CD14-positive monocyte (primary cell): ENCODE results near the gene SERPINA3. TPM values are rescaled to one million over a fixed set of nuclear protein-coding genes. Genes with fewer than 3 reads are reported as not detected.

Experiments
- DNase-seq, 3 donors: peaks; one replicate each; pipeline ENCODE4 v3.0.0-alpha.2; 2011 to 2022
- H2AFZ ChIP-seq: 2 replicates; pipeline ENCODE4 v1.6.0; 2012; ENCODE audit warnings: mild to moderate bottlenecking, low read depth, low read length, inconsistent platforms; ENCODE audit not compliant: insufficient read depth, poor library complexity, severe bottlenecking
- H3K27ac ChIP-seq, 2 donors: 1 replicate in 1 of 2; 2 replicates in 1 of 2; pipeline ENCODE4 v1.5.1; 2012 to 2013; ENCODE audit warnings: low read length in 2 of 2, control low read depth in 1 of 2, inconsistent platforms in 1 of 2, low read depth in 1 of 2, mild to moderate bottlenecking in 1 of 2
- H3K27me3 ChIP-seq, 2 donors: one replicate each; pipeline versions ENCODE4 v1.6.0 to v1.6.1; 2011 to 2013; ENCODE audit warnings: low read length in 2 of 2; ENCODE audit not compliant: control insufficient read depth in 2 of 2, insufficient read depth in 2 of 2
- H3K36me3 ChIP-seq, 2 donors: replicated peaks in 1 of 2; 1 replicate in 1 of 2; 2 replicates in 1 of 2; pipeline versions ENCODE4 v1.5.1 to v1.6.1; 2012 to 2013; ENCODE audit warnings: low read length in 2 of 2, control low read depth in 1 of 2, inconsistent platforms in 1 of 2, mild to moderate bottlenecking in 1 of 2; ENCODE audit not compliant: insufficient read depth in 2 of 2, control insufficient read depth in 1 of 2
- H3K4me1 ChIP-seq, 2 donors: 1 replicate in 1 of 2; 2 replicates in 1 of 2; pipeline versions ENCODE4 v1.5.1 to v1.6.1; 2012 to 2013; ENCODE audit warnings: low read length in 2 of 2, control low read depth in 1 of 2, inconsistent platforms in 1 of 2, mild to moderate bottlenecking in 1 of 2, moderate library complexity in 1 of 2; ENCODE audit not compliant: insufficient read depth in 2 of 2, control insufficient read depth in 1 of 2
- H3K4me2 ChIP-seq: replicated peaks from 2 replicates; pipeline ENCODE3; 2012; ENCODE audit warnings: low read length, moderate library complexity, mild to moderate bottlenecking; ENCODE audit not compliant: poor library complexity, severe bottlenecking; ENCODE audit errors: extremely low read depth
- H3K4me3 ChIP-seq, 3 experiments: fragments of 200-600 bp in 1 of 3; sonication (generic) in 1 of 3; replicated peaks in 1 of 3; 1 replicate in 2 of 3; 2 replicates in 1 of 3; pipeline ENCODE4 v1.5.1; 2011 to 2013; ENCODE audit warnings: low read length in 3 of 3, mild to moderate bottlenecking in 3 of 3, control low read depth in 2 of 3, low read depth in 2 of 3, inconsistent platforms in 1 of 3, moderate library complexity in 1 of 3
- H3K79me2 ChIP-seq: 2 replicates; pipeline ENCODE4 v1.6.0; 2012; ENCODE audit warnings: mild to moderate bottlenecking, control low read depth, inconsistent platforms, low read length, moderate library complexity; ENCODE audit not compliant: insufficient read depth
- H3K9ac ChIP-seq: 2 replicates; pipeline ENCODE4 v1.6.0; 2017; ENCODE audit warnings: low read length, mild to moderate bottlenecking; ENCODE audit not compliant: insufficient read depth, poor library complexity, severe bottlenecking
- H3K9me3 ChIP-seq, 2 donors: replicated peaks in 1 of 2; 1 replicate in 1 of 2; 2 replicates in 1 of 2; pipeline versions ENCODE4 v1.5.1 to v1.6.1; 2012 to 2013; ENCODE audit warnings: low read length in 2 of 2, control low read depth in 1 of 2; ENCODE audit not compliant: control insufficient read depth in 1 of 2, insufficient read depth in 1 of 2
- H4K20me1 ChIP-seq: 2 replicates; pipeline ENCODE4 v1.6.0; 2012; ENCODE audit warnings: mild to moderate bottlenecking, low read length, control low read depth, moderate library complexity; ENCODE audit not compliant: insufficient read depth
- H3K27ac Mint-ChIP-seq, 7 donors: one replicate each; pipeline ENCODE4 v1.8.0; 2020; ENCODE audit warnings: mild to moderate bottlenecking in 7 of 7, mixed read lengths in 7 of 7, moderate library complexity in 6 of 7, inconsistent platforms in 2 of 7
- H3K27me3 Mint-ChIP-seq, 3 donors: one replicate each; pipeline ENCODE4 v1.8.0; 2021 to 2022; ENCODE audit warnings: low read depth in 3 of 3, mild to moderate bottlenecking in 3 of 3, mixed read lengths in 3 of 3, moderate library complexity in 3 of 3, inconsistent platforms in 1 of 3
- H3K36me3 Mint-ChIP-seq, 2 donors: one replicate each; pipeline ENCODE4 v1.8.0; 2020; ENCODE audit warnings: mixed read lengths in 2 of 2, inconsistent platforms in 1 of 2, mild to moderate bottlenecking in 1 of 2
- H3K4me1 Mint-ChIP-seq: one replicate; pipeline ENCODE4 v1.8.0; 2020; ENCODE audit warnings: mild to moderate bottlenecking, mixed read lengths
- H3K4me3 Mint-ChIP-seq, 2 donors: one replicate each; pipeline ENCODE4 v1.8.0; 2020; ENCODE audit warnings: mild to moderate bottlenecking in 2 of 2, mixed read lengths in 2 of 2, moderate library complexity in 1 of 2
- H3K9me3 Mint-ChIP-seq, 7 donors: one replicate each; pipeline ENCODE4 v1.8.0; 2020 to 2022; ENCODE audit warnings: mixed read lengths in 7 of 7, mild to moderate bottlenecking in 6 of 7, moderate library complexity in 6 of 7, inconsistent platforms in 2 of 7
- WGBS: methylation state at CpG from one replicate; pipeline ENCODE4 v1.1.5; 2013; ENCODE audit warnings: missing lambda C conversion rate; ENCODE audit not compliant: insufficient coverage; 5-methylcytosine and 5-hydroxymethylcytosine counted together
- intact Hi-C, 2 donors: fragments of 100-400 bp; cut with micrococcal nuclease; formaldehyde crosslinking; loops; one replicate each; pipeline versions ENCODE4 v1.15.0 to v1.15.1; 2023
- polyA plus RNA-seq, 3 donors: library from polyadenylated mRNA; depleted of rRNA in 1 of 3; unstranded in 2 of 3; stranded (reverse) in 1 of 3; fragments of 300-500 nt in 2 of 3; fragments of >200 nt in 1 of 3; fragmentation: Illumina TruSeq in 2 of 3; gene quantifications; 1 replicate in 2 of 3; 2 replicates in 1 of 3; pipeline ENCODE4 v1.2.3, GENCODE V29; 2012 to 2021
- TF ChIP-seq, protein P1 (sequence below): fragments of 200-600 bp; IDR thresholded peaks from one replicate; pipeline ENCODE4 v1.8.0; 2022; ENCODE audit warnings: antibody characterized with exemption, mild to moderate bottlenecking

The SERPINA3 gene
- polyA plus RNA-seq, 3 donors: not detected

DNA sequence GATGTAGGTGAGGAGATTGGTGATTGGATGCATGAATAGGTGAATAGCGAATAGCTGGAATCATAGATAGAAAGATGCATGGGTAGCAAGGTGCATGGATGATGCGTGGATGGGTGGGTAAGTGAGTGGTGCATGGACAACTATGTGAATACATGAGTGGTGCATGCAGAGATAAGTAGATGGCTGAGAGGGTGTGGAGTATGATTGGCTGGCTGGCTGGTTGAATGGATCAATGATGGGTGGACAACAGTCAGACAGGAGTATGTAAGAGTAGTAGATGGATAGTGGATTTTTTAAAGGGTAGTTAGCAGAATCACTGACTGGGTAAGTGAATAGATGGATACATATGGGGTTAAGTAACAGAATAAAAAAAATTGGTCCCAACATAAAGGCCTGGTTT lies 33.9 kb downstream of the SERPINA3 start:
- Histone ChIP-seq H3K79me2 (no peaks in the 10 kb centered on the region), H3K9me3 (peaks cover 20 to 27% of the 10 kb centered on the region in 2 donors), H3K4me3 (no peak overlapping the region), H3K27ac (no peak overlapping the region), H3K4me1 (no peaks in the 10 kb centered on the region), H3K27me3 (no peaks in the 10 kb centered on the region), H3K9ac (no peak overlapping the region), H4K20me1 (no peaks in the 10 kb centered on the region), H2AFZ (no peak overlapping the region), H3K4me2 (no peak overlapping the region), H3K36me3 (no peaks in the 10 kb centered on the region)
- Mint-ChIP-seq H3K4me3 (peak overlapping the region in 1 of 2 donors; percentile 2), H3K27ac (no peak overlapping the region), H3K27me3 (peaks cover 1 to 5% (median 5%) of the 10 kb centered on the region in 3 donors), H3K4me1 (no peaks in the 10 kb centered on the region), H3K9me3 (peaks cover 3 to 22% (median 16%) of the 10 kb centered on the region in 7 donors), H3K36me3 (no peaks in the 10 kb centered on the region)
- TF ChIP-seq, protein P1, sequence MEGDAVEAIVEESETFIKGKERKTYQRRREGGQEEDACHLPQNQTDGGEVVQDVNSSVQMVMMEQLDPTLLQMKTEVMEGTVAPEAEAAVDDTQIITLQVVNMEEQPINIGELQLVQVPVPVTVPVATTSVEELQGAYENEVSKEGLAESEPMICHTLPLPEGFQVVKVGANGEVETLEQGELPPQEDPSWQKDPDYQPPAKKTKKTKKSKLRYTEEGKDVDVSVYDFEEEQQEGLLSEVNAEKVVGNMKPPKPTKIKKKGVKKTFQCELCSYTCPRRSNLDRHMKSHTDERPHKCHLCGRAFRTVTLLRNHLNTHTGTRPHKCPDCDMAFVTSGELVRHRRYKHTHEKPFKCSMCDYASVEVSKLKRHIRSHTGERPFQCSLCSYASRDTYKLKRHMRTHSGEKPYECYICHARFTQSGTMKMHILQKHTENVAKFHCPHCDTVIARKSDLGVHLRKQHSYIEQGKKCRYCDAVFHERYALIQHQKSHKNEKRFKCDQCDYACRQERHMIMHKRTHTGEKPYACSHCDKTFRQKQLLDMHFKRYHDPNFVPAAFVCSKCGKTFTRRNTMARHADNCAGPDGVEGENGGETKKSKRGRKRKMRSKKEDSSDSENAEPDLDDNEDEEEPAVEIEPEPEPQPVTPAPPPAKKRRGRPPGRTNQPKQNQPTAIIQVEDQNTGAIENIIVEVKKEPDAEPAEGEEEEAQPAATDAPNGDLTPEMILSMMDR: no peak
- WGBS: 93% methylated on average over 2 of the region's 2 CpGs
- intact Hi-C loops: no loop called here
- DNase-seq: no peak

DNA sequence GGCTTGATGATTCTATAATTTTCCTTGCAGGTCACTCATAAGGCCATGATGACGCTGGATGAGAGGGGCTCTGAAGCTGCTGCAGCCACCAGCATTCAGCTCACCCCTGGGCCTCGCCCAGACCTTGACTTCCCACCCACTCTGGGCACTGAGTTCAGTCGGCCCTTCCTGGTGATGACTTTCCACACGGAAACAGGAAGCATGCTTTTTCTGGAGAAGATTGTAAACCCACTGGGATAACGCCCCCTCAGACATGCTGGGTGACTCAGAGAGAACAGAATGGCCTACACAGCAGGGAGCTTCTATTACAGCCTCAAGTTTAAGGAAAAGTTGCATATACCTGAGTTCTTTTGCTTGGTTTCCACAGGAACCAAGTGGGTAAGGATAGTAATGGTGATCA lies 34.3 kb downstream of the SERPINA3 start:
- Histone ChIP-seq H3K27ac (no peak overlapping the region), H3K4me3 (no peak overlapping the region), H2AFZ (no peak overlapping the region), H3K9me3 (peaks cover 20 to 27% of the 10 kb centered on the region in 2 donors), H3K36me3 (no peaks in the 10 kb centered on the region), H4K20me1 (no peaks in the 10 kb centered on the region), H3K27me3 (no peaks in the 10 kb centered on the region), H3K4me1 (no peaks in the 10 kb centered on the region), H3K79me2 (no peaks in the 10 kb centered on the region), H3K4me2 (no peak overlapping the region), H3K9ac (no peak overlapping the region)
- Mint-ChIP-seq H3K9me3 (peaks cover 3 to 22% (median 16%) of the 10 kb centered on the region in 7 donors), H3K4me3 (no peak overlapping the region), H3K36me3 (no peaks in the 10 kb centered on the region), H3K27ac (no peak overlapping the region), H3K27me3 (peaks cover 1 to 5% (median 5%) of the 10 kb centered on the region in 3 donors), H3K4me1 (no peaks in the 10 kb centered on the region)
- no peak for DNase-seq
- intact Hi-C loops: no loop called here
- TF ChIP-seq, protein P1: no peak
- WGBS: 38% methylated on average over 3 of the region's 5 CpGs
